GM23338 (cell line): Measurements from ENCODE around the gene NECAB3. TPM values are rescaled to one million over a fixed set of nuclear protein-coding genes. Genes with fewer than 3 reads are reported as not detected.
A peak's percentile ranks its signal among the peaks of the same experiment; 100 is the strongest.

Source experiments
- ATAC-seq: fragments of 200-7000 bp; cut with Tn5 transposase; 3 replicates; pipeline ENCODE4 v1.9.1; 2020
- DNase-seq: peaks from one replicate; pipeline ENCODE4 v3.0.0-alpha.2; 2015; ENCODE audit warnings: low spot score
- H2AFZ ChIP-seq: fragments of 200-600 bp; sonication (generic); 2 replicates; pipeline ENCODE4 v1.8.0; 2016; ENCODE audit warnings: antibody characterized with exemption, mild to moderate bottlenecking, moderate library complexity
- H3F3A ChIP-seq: fragments of 200-600 bp; sonication (generic); replicated peaks from 2 replicates; pipeline ENCODE4 v1.8.0; 2017; ENCODE audit warnings: antibody characterized with exemption, mixed run types, low read depth
- H3K27ac ChIP-seq: fragments of 200-600 bp; sonication (generic); 2 replicates; pipeline ENCODE4 v1.6.1; 2016; ENCODE audit warnings: low read depth
- H3K27me3 ChIP-seq: fragments of 200-600 bp; sonication (generic); 2 replicates; pipeline ENCODE4 v1.8.0; 2016; ENCODE audit warnings: mild to moderate bottlenecking, mixed run types, moderate library complexity; ENCODE audit not compliant: insufficient read depth
- H3K36me3 ChIP-seq: fragments of 200-600 bp; sonication (generic); 2 replicates; pipeline ENCODE4 v1.8.0; 2016; ENCODE audit warnings: mild to moderate bottlenecking; ENCODE audit not compliant: insufficient read depth
- H3K4me1 ChIP-seq: fragments of 200-600 bp; sonication (generic); 2 replicates; pipeline ENCODE4 v1.8.0; 2016; ENCODE audit warnings: mild to moderate bottlenecking, moderate library complexity; ENCODE audit not compliant: insufficient read depth
- H3K4me2 ChIP-seq: fragments of 200-600 bp; sonication (generic); 2 replicates; pipeline ENCODE4 v1.7.1; 2017; ENCODE audit warnings: mixed run types
- H3K4me3 ChIP-seq: fragments of 200-600 bp; sonication (generic); 2 replicates; pipeline ENCODE4 v1.6.1; 2016; ENCODE audit warnings: mixed run types
- H3K79me2 ChIP-seq: fragments of 200-600 bp; sonication (generic); replicated peaks from 2 replicates; pipeline ENCODE4 v1.8.0; 2017; ENCODE audit warnings: mild to moderate bottlenecking; ENCODE audit not compliant: insufficient read depth
- H3K9me2 ChIP-seq: fragments of 200-600 bp; sonication (generic); 2 replicates; pipeline ENCODE4 v1.8.0; 2017; ENCODE audit not compliant: insufficient read depth
- H4K20me1 ChIP-seq: fragments of 200-600 bp; sonication (generic); replicated peaks from 2 replicates; pipeline ENCODE4 v1.8.0; 2017; ENCODE audit warnings: mild to moderate bottlenecking; ENCODE audit not compliant: insufficient read depth
- H3K27ac Mint-ChIP-seq: 2 replicates; pipeline ENCODE4 v1.8.0; 2020; ENCODE audit warnings: inconsistent platforms, mild to moderate bottlenecking, moderate library complexity, mixed read lengths
- H3K27me3 Mint-ChIP-seq: 3 replicates; pipeline ENCODE4 v1.8.0; 2022; ENCODE audit warnings: low read depth, mild to moderate bottlenecking, moderate library complexity, mixed read lengths, inconsistent platforms; ENCODE audit not compliant: insufficient read depth, poor library complexity
- H3K36me3 Mint-ChIP-seq: 3 replicates; pipeline ENCODE4 v1.8.0; 2021; ENCODE audit warnings: low read depth, mild to moderate bottlenecking, inconsistent platforms, moderate library complexity, mixed read lengths
- H3K4me1 Mint-ChIP-seq: 3 replicates; pipeline ENCODE4 v1.8.0; 2020; ENCODE audit warnings: mild to moderate bottlenecking, inconsistent platforms, mixed read lengths
- H3K4me3 Mint-ChIP-seq: 3 replicates; pipeline ENCODE4 v1.8.0; 2021; ENCODE audit warnings: moderate library complexity, mild to moderate bottlenecking, inconsistent platforms, mixed read lengths
- H3K9me3 Mint-ChIP-seq: 3 replicates; pipeline ENCODE4 v1.8.0; 2020; ENCODE audit warnings: moderate library complexity, mild to moderate bottlenecking, inconsistent platforms, mixed read lengths
- CREB1 ChIP-seq: fragments of 250-450 bp; sonication (Bioruptor Pico); IDR thresholded peaks from 2 replicates; pipeline ENCODE4 v1.5.0; 2020; ENCODE audit warnings: low read depth, mild to moderate bottlenecking, moderate library complexity
- CTCF ChIP-seq, 2 experiments: fragments of 200-600 bp in 1 of 2; sonication (generic) in 1 of 2; conservative IDR thresholded peaks; 2 replicates each; pipeline versions ENCODE4 v1.5.1 to v1.6.1; 2016 to 2017; ENCODE audit warnings: antibody characterized with exemption in 2 of 2, low read depth in 2 of 2, mild to moderate bottlenecking in 2 of 2, moderate library complexity in 1 of 2
- ETS1 ChIP-seq: IDR thresholded peaks from 2 replicates; pipeline ENCODE4 v1.6.1; 2016; ENCODE audit warnings: antibody characterized with exemption
- EZH2 ChIP-seq: fragments of 200-600 bp; sonication (generic); IDR thresholded peaks from one replicate; pipeline ENCODE4 v1.8.0; 2017; ENCODE audit warnings: antibody characterized with exemption, mild to moderate bottlenecking, low read depth; ENCODE audit not compliant: unreplicated experiment
- EZH2phosphoT487 ChIP-seq: fragments of 200-600 bp; sonication (generic); IDR thresholded peaks from one replicate; pipeline ENCODE4 v1.8.1; 2018; ENCODE audit warnings: antibody characterized with exemption; ENCODE audit not compliant: unreplicated experiment
- JUNB ChIP-seq: IDR thresholded peaks from one replicate; pipeline ENCODE4 v1.6.1; 2016; ENCODE audit warnings: antibody characterized with exemption; ENCODE audit not compliant: unreplicated experiment
- NANOG ChIP-seq: IDR thresholded peaks from 2 replicates; pipeline ENCODE4 v1.6.1; 2016; ENCODE audit warnings: antibody characterized with exemption, borderline replicate concordance
- POLR2AphosphoS5 ChIP-seq: IDR thresholded peaks from 2 replicates; pipeline ENCODE4 v1.6.1; 2016; ENCODE audit warnings: antibody characterized with exemption, low read depth
- REST ChIP-seq: IDR thresholded peaks from one replicate; pipeline ENCODE4 v1.6.1; 2018; ENCODE audit warnings: antibody characterized with exemption; ENCODE audit not compliant: unreplicated experiment
- STAT1 ChIP-seq: IDR thresholded peaks from one replicate; pipeline ENCODE4 v1.6.1; 2016; ENCODE audit warnings: antibody characterized with exemption; ENCODE audit not compliant: unreplicated experiment
- ZNF114 ChIP-seq: fragments of 250-450 bp; sonication (Bioruptor Pico); IDR thresholded peaks from 2 replicates; pipeline ENCODE4 v1.5.0; 2020; ENCODE audit warnings: mild to moderate bottlenecking, moderate library complexity
- polyA plus RNA-seq: library from polyadenylated mRNA; unstranded; fragments of >200 nt; fragmentation: Nextera tagmentation; extraction: Ambion mirVana; gene quantifications from 2 replicates; pipeline ENCODE4 v1.2.1, GENCODE V29; 2016
- total RNA-seq: library from RNA; depleted of rRNA; stranded (reverse); fragments of >200 nt; shearing (Covaris generic); gene quantifications from 2 replicates; pipeline ENCODE4 v1.2.3, GENCODE V29; 2014

NECAB3 gene
- total and polyA plus RNA-seq, 2 experiments from 2014 or later, result 8.5 to 28.4 TPM

DNA sequence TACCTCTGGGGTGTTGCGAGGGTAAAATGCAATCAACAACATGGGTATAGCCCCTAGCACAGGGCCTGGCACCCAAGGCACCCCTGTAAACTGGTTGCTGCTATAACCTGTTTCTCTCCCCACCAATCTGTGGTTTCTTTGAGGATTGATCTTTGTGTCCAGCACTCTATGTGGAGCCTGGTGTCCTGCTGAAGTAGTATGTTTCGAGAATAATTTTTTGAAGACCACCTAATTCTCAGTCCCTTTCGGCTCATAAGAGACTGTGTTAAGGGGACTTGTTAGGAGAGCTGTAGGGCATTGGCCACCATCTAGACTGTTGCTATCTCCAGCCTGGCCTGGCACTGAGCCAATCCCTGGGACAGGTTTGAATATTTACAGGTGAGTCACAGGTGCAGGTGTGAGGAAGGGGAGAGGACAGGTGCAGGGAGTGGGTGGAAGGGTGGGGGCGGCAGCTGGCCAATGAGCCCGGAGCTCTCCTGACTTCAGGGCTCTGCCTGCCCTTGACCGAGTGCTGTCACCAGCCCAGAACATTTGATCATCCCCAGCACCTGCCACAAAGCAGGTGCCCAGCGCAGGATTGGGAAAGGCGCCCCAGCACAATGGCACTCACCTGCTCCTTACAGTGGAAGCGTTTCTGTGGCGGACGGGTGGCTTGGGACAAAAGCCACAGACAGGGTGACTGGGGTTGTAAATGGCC, 20.2 kb downstream of the NECAB3 start:
- H3K36me3 ChIP-seq, result no peaks in the 10 kb centered on the region
- ATAC-seq (peak; percentile 26), DNase-seq (peak; percentile 20)
- H3K79me2 ChIP-seq, result no peaks in the 10 kb centered on the region
- H3K4me3 ChIP-seq, result no peak overlapping the region
- Mint-ChIP-seq H3K27me3 (peaks cover 7% of the 10 kb centered on the region), H3K4me3 (no peak overlapping the region), H3K36me3 (no peaks in the 10 kb centered on the region; the same call in 2 of the 3 replicates), H3K4me1 (peaks cover 19% of the 10 kb centered on the region; the same call in 2 of the 3 replicates), H3K9me3 (no peaks in the 10 kb centered on the region; the same call in 2 of the 3 replicates), H3K27ac (0 out of 2 replicates have a peak overlapping the region, but pooled peaks have one; percentile 78)
- no peaks in the 10 kb centered on the region for H4K20me1 ChIP-seq
- no peak overlapping the region for H3K4me2 ChIP-seq
- H3K9me2 ChIP-seq, result no peaks in the 10 kb centered on the region
- no peaks in the 10 kb centered on the region; the same call in 1 of the 2 replicates for H3K4me1 ChIP-seq
- H3F3A ChIP-seq, result no peaks in the 10 kb centered on the region
- no peaks in the 10 kb centered on the region for H3K27me3 ChIP-seq
- H3K27ac ChIP-seq, result no peak overlapping the region; the same call in 1 of the 2 replicates
- TF ChIP-seq EZH2 (no peak), CREB1 (CRISPR knock-in tag) (no peak), JUNB (no peak), ETS1 (no peak), STAT1 (no peak), CTCF (conservative IDR thresholded peaks at IDR 0.05; ENCODE audit: low read depth in 2 of 2) (no peak), ZNF114 (CRISPR knock-in tag) (no peak), EZH2phosphoT487 (no peak), POLR2AphosphoS5 (no peak), NANOG (no peak), REST (no peak)
- no peak overlapping the region for H2AFZ ChIP-seq
